Cardiac septum (tissue), 1 donor: ENCODE data around the gene AOX1. TPM values are rescaled to one million over a fixed set of nuclear protein-coding genes. Genes with fewer than 3 reads are reported as not detected.
"Not testable (repeated sequence)": the region's sequence is repeated elsewhere in the genome, so short reads cannot be mapped to it uniquely, and the experiment has no call there.

ENCODE experiments used
- DNase-seq: peaks from one replicate; pipeline ENCODE4 v3.0.0-alpha.2; 2020; ENCODE audit warnings: low spot score
- intact Hi-C: fragments of 100-400 bp; cut with DNase I; formaldehyde crosslinking; loops from one replicate; pipeline ENCODE4 v1.14.0; 2022
- total RNA-seq: library from RNA; stranded (reverse); fragmentation: NEBNext Ultra II Directional; extraction: Animal tissue kit (Norgen Biotek cat#: 25700); gene quantifications from one replicate; pipeline ENCODE4 v1.2.1, GENCODE V29; 2021
- donor health status: DM: no; HTN: no; CAD: no.

AOX1 gene
- total RNA-seq, 1 donor from 2014 or later = 1.5 TPM

DNA sequence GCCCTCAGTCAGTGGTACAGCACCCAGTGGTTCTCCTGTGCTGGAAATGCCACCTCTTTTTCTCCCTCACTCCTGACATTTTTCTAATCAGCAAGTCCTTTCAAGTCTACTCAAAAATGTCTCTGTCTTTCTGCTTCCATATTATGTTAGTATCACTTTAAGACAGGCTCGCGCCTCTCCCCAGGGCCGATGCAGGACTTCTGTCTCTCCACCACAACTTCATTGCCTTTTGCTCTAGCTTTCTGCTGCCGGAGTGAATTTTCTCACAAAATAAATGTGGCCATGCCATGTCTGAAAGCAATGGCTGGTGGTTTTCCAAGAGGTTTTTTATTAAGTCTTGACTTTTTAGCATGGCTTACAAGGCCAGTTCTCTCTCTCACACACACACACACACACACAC, 73.6 kb downstream of the AOX1 start:
- intact Hi-C loops = no loop called here
- DNase-seq = no peak

DNA sequence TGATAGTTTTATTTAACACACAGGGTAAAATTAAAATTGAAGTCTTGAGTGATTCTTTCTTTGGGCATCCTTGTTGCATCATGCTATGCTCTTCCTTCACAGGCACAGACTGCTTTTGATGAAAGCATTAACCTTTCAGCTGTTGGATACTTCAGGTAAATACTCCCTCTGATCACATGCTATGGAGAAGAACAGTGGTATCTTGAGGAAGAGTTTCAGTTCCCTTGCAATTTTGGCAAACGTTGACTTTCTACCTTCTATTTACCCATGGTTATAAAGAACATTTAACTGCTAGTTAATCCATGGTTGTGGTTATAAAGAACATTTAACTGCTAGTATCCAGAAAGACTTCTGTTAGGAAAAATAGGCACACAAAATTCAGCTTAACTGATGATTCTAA, 75.7 kb downstream of the AOX1 start:
- intact Hi-C loops = no loop called here
- no peak for DNase-seq

DNA sequence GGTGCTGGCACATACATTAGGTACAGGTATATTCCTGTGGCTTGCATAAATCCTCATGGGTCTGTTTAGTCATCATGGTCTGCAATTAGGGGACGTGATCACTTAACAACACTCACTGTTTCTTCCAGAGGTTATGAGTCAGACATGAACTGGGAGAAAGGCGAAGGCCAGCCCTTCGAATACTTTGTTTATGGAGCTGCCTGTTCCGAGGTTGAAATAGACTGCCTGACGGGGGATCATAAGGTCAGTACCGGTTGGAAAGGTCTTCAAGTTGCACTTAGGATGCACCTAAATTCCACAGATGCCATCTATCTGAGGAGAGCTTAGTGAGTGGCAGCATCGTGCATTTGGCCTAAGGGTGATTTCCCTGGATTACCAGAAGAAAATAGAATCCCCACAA, 76.9 kb downstream of the AOX1 start:
- no peak for DNase-seq
- intact Hi-C loops = no loop called here

DNA sequence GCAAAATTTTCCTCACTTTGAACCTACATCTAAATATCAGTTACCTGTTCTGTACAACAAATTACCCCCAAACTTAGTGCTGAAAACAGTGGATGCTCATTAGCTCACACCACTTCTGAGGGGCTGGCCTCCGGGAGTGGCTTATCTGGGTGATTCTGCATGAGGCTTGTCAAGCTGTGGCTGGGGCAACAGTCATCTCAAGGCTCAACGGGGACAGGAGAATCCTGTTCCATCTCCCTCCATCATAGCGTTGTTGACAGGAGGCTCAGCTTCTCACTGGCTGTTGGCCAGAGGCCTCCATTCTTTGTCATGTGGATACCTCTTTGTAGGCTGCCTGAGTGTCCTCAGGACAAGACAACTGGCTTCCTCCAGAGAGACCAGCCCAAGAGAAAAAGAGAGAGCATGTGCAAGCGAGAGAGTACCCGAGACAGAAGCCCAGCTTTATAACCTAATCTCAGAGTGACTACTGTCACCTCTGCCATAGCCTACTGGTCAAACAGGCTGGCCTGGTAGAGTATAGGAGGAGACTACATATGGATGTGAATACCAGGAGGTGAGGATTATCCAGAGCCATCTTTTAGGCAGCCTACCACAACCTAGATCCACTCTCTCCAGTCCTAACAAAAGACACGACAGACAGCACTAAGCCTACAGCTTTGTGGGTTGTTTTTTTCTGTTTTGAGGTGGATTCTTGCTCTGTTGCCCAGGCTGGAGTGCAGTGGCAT, 79.1 kb downstream of the AOX1 start:
- intact Hi-C loops = no loop called here
- no peak for DNase-seq

DNA sequence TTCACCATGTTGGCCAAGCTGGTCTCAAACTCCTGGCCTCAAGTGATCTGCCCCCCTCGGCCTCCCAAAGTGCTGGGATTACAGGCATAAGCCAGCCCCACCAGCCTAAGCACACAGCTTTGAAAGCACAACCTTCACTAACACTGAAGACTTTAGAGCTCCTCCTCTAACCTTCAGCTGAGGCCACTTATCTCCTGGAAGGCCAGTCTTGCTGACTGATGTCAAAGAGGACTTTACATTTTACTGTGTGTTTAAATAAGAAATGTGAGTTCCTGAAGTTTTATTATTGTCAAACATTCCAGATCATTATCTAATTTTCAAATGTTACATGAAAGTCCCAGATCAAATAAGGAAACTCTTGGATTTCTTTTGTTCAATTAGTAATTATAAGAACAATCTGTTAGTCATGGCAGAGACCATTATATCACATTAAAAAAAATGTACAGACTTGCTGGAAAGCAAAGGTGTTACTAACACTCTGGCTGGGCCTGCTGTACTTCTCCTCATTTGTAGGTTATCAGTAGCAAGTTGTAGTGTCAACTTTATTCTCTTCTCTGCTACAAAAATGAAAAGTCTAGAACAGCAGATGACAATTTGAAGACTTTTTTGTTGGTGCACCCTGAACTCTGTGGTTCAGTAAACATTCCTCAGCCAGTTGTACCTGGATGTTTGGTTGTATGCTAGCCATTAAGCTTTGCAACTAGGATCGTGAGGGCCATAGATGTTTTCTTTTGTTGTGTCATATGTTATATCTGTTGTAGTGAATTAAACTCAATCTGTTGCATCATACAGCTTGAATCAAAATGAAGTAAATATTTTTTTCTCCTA, 80.0 kb downstream of the AOX1 start:
- intact Hi-C loops = no loop called here
- no peak for DNase-seq

DNA sequence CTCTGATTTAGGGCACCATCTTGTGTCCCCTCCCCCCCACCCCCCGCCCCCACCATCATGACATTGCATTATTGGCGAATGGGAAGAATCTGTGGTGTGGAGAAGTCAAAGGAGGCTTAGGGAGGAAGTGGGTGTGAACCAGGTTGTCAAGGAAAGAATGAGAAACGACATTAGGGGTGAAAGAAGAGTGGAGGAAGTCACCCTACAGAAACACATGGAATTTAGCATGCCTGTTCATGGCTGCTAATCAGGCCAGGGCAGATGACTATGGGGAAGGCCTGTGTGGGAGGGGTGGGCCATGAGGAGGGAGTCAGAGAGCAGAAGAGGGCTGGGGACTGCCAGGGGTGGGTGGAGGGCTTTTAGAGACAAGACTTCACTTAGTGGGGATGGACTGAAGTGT, 81.6 kb downstream of the AOX1 start:
- DNase-seq = no peak
- intact Hi-C loops = no loop called here

DNA sequence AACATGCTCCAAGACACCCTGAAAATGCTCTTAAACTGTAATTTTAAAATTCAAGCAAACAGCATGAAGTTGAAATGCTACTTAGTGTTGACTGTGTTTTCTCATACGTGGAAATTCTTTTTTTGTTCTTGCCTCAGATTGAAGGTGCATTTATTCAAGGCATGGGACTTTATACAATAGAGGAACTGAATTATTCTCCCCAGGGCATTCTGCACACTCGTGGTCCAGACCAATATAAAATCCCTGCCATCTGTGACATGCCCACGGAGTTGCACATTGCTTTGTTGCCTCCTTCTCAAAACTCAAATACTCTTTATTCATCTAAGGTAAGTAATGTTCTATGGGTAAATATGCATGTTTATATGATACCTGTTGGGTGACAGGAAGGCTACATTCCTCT, 82.7 kb downstream of the AOX1 start:
- intact Hi-C loops = no loop called here
- no peak for DNase-seq

DNA sequence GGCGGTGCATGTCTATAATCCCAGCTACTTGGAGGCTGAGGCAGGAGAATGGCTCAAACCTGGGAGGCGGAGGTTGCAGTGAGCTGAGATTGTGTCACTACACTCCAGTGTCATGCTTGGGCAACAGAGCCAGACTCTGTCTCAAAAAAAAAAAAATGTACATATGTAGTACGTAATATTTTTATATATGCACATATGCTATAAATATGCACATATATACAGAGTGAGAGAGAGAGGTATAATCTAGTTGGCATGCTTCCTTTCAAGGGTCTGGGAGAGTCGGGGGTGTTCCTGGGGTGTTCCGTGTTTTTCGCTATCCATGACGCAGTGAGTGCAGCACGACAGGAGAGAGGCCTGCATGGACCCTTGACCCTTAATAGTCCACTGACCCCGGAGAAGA, 83.5 kb downstream of the AOX1 start:
- DNase-seq = no peak
- intact Hi-C loops = no loop called here

DNA sequence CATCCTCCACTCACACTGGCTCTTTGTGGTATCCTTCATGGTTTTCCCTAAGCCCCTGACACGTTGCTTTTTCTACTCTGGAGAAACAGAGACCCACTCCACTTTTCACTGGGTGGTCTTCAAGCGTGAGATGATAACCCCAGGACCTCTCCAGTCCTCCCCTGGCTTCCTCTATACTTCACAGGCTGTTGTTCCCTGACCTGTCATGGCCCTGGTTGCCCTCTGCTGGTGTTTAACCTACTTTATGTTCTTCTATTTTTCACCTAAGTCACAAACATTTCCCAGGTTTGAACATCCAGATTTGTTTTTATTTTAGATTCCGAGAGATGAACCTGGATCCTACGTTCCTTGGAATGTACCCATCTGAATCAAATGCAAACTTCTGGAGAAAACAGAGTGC, 84.5 kb downstream of the AOX1 start:
- intact Hi-C loops = no loop called here
- DNase-seq = no peak

DNA sequence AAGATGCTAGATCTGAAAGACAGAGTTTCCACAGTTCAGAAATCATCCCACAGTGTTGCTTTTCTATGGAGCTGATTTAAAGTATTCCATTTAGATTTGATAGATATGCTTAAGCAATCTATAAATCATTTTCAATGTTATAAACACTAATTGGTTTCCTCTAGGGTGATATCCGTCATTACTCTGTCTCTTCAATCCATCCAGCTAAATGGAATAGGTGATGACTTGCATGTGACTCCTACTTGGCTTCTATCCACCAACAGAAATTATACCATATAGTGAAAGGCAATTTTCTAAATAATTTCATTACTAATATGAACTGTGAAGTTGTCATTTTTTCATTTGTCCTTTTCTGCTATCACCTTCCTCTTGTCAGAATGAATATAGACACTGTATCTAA, 84.9 kb downstream of the AOX1 start:
- intact Hi-C loops = no loop called here
- DNase-seq = no peak

DNA sequence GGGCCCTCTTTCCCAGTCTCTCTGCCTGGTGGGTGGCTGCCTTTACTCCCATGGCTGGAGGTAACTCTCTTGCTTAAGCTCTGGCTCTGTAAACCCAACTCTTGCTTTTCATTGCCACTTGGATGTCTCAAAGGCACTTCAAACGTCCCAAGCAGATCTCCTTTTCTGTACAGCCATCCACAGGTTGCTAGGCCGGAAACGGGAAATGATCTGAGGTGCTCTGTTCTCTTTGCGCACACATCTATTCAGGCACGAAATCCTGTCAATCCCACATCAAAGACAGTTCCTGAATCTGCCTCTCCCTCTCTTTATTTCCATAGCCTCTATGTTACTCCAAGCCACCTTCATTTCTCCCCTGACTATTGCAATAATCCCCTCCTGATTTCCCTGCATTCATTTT, 87.4 kb downstream of the AOX1 start:
- no peak for DNase-seq
- intact Hi-C loops = no loop called here

DNA sequence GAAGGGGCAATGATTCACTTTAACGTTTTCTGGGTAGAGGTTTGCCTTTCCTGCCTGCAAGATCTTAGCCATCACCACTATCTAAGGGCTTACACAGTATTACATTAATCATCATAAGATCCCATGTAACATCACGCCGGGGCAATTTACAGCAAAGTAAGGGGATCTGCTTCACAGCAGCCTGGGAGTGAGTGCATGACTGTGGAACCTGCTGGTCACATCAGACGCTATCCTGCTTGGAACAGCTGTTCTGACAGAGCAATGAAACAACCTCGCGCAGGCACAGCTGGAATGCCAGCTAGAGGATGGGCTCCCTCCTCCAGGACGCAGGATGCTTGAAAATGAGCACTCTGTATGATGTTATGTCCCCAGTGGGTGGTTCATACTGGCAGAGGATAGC, 89.0 kb downstream of the AOX1 start:
- intact Hi-C loops = no loop called here
- no peak for DNase-seq

DNA sequence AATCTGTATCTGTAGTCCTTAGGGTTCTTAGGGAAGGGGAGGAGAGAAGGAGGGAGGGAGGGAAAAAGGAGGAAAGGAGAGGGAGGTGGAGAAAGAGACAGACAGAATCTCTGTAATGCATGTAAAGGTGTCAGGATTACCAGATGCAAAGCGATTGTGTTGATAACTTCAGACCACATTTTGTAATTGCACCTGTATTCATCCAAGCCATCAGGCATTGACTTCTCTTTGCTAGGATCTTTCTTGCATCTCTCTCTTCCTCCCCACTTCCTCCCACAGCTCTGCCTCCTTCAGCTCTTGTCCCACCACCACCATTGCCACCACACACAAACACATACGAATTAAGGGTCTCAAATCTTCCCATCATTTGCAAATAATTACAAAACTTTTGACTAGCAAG, 91.4 kb downstream of the AOX1 start:
- DNase-seq = no peak
- intact Hi-C loops = no loop called here

DNA sequence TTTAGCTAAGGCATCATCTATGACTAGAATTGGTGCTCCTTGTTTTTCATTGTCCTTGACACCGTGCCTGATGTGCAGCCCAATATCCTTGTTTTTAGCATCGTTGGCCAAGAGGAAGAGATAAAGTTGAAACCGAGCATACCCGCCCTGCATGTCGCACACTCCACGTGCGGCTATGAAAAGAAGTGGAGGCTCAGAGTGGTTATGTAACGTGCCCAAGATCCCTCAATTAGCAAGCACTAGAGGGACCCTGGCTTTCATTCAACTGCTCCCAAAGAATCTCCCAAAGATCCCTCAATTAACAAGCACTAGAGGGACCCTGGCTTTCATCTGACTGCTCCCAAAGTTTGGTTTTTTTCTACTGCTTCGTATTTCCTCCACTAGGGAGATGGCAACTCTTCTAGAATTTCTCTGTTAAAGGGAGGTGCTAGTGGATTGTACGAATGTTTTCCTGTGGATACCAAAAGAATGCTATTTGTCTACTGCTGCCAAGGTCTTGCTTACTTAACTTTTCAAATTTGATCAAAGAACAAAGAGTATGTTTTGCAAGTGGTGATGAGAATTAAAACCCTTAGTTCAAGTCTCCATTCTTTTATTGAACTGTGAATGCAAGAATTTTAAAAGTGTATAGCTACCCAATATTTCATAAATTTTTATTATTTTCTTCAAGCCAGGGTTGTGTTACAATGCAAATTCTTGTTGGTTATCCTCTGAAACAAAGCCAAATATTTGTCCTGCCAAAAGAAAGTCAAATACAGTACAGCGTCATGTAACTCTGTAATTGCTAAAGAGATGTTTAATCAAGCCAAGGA, 92.1 kb downstream of the AOX1 start:
- intact Hi-C loops = no loop called here

DNA sequence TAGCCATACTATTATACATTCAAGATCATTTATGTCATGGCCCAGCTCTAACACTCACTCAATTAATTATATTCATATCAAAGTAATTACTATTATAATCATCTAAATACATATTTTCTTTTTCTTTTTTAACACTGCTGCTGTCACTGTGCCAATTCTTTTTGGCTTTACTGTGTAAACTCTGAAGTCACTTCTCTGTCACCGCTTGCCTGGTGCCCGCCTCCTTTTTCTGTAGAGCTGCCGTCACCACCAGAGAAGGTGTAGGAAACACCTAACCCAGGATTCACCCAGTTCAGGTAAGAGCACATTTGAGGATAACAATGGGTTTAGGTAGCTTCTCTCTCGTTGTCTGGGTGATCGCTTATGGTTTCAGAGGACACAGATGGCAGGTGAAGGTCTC, 93.3 kb downstream of the AOX1 start:
- intact Hi-C loops = no loop called here
- DNase-seq = no peak

More for the DNA sequence above, 92.1 kb downstream of the AOX1 start:
- no peak for DNase-seq

DNA sequence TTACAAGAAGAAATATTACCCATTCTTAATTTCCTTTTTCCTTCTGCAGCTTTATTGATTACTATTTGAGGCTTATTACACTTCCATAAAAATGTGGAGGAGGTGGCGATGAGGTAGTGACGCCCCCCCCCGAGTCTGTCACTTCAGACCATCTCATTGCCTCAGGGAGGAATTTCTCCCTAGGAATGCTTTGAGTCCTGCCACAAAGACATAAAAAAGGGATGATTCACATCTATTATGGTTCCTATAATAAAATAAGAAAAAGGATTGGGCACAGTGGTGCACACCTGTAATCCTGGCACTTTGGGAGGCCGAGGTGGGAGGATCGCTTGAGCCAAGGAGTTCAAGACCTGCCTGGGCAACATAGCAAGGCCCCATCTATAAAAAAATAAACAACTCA, 93.7 kb downstream of the AOX1 start:
- DNase-seq = no peak
- intact Hi-C loops = no loop called here

DNA sequence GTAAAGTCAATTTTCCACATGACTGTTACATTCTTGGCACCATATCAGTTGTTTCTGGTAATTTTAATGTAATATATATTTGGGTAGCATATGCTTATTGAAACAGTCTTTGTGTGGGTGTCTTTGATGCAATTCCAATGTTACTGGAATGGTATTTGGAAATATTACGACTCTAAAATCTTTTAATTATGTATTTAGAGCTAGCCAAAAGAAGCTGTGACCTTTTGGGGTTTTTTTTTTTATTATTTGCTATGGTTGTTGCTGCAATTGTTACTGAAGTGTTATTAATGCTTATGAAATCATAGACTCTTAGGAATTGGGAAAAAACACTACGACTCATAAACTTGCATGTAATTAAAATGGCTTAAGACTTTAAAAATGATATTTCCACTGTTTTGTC, 95.9 kb downstream of the AOX1 start:
- DNase-seq = no peak
- intact Hi-C loops = no loop called here

DNA sequence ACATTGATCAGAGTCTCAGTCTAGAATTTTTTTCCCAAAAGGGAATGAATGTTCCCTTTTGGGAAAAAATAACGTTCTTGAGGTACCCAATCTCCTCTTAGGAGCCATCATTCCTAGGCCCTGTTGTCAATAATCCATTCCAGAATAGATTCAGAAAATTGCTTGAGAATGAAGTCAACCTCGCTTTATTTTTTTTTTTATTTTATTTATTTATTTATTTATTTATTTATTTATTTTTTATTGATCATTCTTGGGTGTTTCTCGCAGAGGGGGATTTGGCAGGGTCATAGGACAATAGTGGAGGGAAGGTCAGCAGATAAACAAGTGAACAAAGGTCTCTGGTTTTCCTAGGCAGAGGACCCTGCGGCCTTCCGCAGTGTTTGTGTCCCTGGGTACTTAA, 96.6 kb downstream of the AOX1 start:
- intact Hi-C loops, DNase-seq: not testable (repeated sequence)

DNA sequence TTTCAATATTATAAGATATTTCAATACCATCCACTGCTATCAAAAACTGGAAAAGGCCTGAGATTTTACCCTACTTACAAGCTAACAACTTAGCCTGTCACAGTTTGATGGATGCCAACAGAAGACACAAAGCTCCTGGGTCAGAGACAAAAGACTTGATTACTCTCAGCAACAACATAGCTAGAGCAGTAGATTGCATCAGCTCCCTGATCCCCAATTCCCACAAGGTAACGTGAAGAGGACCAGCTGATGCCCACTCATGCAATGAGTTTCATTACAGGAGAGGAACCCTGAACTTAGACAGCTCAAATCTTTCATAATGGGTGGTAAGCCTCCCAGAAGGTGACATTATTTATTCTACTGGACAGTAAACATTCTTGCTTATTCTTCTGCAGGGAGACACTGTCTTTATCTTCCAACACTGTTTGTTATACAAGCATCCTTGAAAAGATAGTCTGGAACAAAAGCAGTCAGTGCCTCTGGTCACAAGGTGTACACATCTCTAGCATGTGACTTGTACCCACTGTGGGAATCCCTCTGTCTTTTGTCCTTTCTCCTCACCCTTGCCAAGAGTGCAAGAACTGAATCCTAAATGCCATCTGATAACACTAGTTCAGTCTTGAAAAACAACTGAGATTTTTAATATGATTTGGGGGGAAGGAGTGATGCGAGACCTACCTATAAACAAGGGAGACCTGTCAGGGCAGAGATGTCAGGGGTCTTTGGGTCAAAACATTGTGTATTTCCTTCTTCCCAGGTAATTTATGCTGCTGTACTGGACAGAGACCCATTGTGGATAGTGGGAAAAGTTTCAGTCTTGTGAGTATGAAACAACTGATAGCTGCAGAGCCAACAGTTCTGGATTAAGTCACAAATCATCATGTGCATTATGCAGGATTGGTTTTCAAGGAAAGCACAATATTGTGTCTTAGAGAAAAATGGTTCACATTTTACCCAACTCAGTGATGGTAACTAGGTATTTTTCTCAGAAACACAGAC, 102.4 kb downstream of the AOX1 start:
- intact Hi-C loops = no loop called here
- DNase-seq = no peak
